Measurements from ENCODE around the gene NGDN.
A peak's percentile ranks its signal among the peaks of the same experiment; 100 is the strongest.

Gene NGDN

GRCh38 chr14:23478109-23478759, 8.7 kb downstream of the NGDN start:
- peak; percentile 61 for DNase-seq

GRCh38 chr14:23481362-23481970, 12.0 kb downstream of the NGDN start:
- no peak for DNase-seq

- DNase-seq, result no peak
These were observed 12.7 kb downstream of the NGDN start for GRCh38 chr14:23481979-23482822.

GRCh38 chr14:23482823-23483148, 13.3 kb downstream of the NGDN start:
- DNase-seq, result no peak

- no peak for DNase-seq
These were observed 13.8 kb downstream of the NGDN start for GRCh38 chr14:23483236-23483854.

GRCh38 chr14:23485326-23485725, 15.8 kb downstream of the NGDN start:
- no peak for DNase-seq

- no peak for DNase-seq
These were observed 16.5 kb downstream of the NGDN start for GRCh38 chr14:23486036-23486435.

- DNase-seq, result no peak
These were observed 17.7 kb downstream of the NGDN start for GRCh38 chr14:23487216-23487615.

- no peak for DNase-seq
These were observed 23.2 kb downstream of the NGDN start for GRCh38 chr14:23492618-23493272.

- DNase-seq, result no peak
These were observed 24.7 kb downstream of the NGDN start for GRCh38 chr14:23494223-23494622.

- no peak for DNase-seq
These were observed 42.7 kb downstream of the NGDN start for GRCh38 chr14:23512156-23512555.

GRCh38 chr14:23513005-23513817, 43.7 kb downstream of the NGDN start:
- no peak for DNase-seq

GRCh38 chr14:23513818-23514643, 44.5 kb downstream of the NGDN start:
- no peak for DNase-seq

GRCh38 chr14:23514644-23514957, 45.1 kb downstream of the NGDN start:
- DNase-seq, result no peak

- no peak for DNase-seq
These were observed 48.3 kb downstream of the NGDN start for GRCh38 chr14:23517650-23518326.

- no peak for DNase-seq
These were observed 49.2 kb downstream of the NGDN start for GRCh38 chr14:23518709-23519108.

GRCh38 chr14:23520899-23521533, 51.5 kb downstream of the NGDN start:
- no peak for DNase-seq

- no peak for DNase-seq
These were observed 52.5 kb downstream of the NGDN start for GRCh38 chr14:23521785-23522640.

GRCh38 chr14:23522643-23523198, 53.2 kb downstream of the NGDN start:
- DNase-seq, result no peak

Data from activated T-cell treated with anti-CD3 and anti-CD28 coated beads for 4 hours (primary cell).